GM21717 (cell line): ENCODE measurements around the gene PLA2G3.
"Not testable (repeated sequence)": the region's sequence is repeated elsewhere in the genome, so short reads cannot be mapped to it uniquely, and the experiment has no call there.

Experiments
- ATAC-seq: cut with Tn5 transposase; IDR thresholded peaks from one replicate; pipeline ENCODE4 v1.9.1; 2021; ENCODE audit warnings: mild to moderate bottlenecking, moderate library complexity; ENCODE audit not compliant: unreplicated experiment

PLA2G3 gene

DNA sequence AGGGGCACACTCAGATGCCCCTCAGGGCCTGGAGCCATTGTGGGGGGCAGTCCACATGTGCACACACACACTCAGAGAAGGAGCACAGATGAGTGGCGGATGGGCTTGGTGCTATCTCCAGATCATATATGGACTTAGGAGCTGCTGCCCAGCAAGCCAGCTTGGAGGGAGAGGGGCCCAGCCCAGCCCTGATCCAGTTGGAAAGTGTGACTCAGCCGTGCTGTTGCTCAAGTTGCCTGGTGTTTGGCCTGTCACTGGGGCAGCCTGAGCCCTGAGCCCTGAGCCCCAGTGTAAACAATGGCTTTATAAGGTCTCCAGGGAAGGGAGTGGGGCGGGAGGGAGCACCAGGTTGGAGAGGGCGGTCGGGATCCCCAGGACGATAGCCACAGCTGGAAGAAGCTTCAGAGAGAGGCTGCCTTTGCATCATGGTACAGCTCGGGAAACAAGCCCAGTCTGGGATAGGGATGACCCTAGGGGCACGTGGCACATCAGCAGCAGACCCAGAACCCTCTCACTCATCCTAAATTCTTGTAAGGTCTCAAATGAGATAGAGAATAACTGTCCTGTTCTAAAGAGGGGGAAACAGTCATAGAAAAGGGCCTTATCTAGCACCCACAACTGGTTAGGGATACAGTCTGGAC lies 37.7 kb downstream of the PLA2G3 start:
- ATAC-seq = no peak

- no peak for ATAC-seq
These were observed 39.4 kb downstream of the PLA2G3 start for GRCh38 chr22:31100762-31101525.

- ATAC-seq = no peak
These were observed 40.2 kb downstream of the PLA2G3 start for GRCh38 chr22:31099841-31100761.

- no peak for ATAC-seq
These were observed 40.9 kb downstream of the PLA2G3 start for GRCh38 chr22:31099386-31099785.

GRCh38 chr22:31098632-31099110 lies 41.6 kb downstream of the PLA2G3 start:
- no peak for ATAC-seq

DNA sequence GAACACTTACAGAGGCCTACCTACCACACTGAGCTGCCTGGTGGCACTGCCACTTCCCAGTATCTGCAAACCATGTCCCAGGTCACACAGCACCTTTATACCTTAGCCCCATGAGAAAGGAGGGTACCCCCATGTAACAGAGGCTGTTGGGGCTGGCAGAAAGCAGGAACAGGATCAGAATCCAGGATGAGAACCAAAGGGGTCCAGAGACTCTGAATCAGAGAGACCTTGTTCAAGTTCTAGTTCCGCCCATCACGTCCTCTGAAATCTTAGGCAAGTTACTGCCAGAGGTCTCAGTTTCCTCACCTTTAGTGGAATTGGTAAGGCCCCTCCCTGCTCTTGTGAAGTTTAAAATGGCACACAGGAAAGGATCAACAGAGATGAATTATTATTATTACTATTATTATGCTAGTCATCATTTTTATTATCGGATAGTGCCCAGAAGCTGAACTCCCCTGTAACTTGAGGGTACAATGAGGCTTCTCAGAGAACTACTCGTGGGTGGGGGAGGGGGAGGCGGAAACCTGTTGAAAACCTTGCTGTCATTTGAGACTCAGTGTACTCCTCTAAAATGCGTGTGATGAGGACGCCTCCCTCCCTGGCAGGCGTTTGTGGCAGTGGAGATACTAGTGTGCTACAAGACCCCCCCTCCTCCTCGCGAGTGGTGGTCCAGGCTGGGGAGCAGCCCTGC lies 42.2 kb downstream of the PLA2G3 start:
- ATAC-seq = no peak

DNA sequence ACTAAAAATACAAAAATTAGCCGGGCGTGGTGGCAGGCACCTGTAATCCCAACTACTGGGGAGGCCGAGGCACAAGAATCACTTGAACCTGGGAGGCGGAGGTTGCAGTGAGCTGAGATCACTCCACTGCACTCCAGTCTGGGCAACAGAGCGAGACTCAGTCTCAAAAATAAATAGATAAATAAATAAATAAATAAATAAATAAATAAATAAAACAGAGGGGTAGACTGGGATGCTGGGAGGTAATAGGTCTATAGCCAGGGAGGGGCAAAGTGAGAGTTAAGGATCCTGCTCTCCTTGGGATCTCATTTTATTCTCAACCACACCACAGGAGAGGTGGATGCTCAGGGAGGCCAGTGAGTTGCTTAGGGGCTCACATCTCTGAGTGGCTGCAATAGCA lies 42.8 kb downstream of the PLA2G3 start:
- ATAC-seq = not testable (repeated sequence)

DNA sequence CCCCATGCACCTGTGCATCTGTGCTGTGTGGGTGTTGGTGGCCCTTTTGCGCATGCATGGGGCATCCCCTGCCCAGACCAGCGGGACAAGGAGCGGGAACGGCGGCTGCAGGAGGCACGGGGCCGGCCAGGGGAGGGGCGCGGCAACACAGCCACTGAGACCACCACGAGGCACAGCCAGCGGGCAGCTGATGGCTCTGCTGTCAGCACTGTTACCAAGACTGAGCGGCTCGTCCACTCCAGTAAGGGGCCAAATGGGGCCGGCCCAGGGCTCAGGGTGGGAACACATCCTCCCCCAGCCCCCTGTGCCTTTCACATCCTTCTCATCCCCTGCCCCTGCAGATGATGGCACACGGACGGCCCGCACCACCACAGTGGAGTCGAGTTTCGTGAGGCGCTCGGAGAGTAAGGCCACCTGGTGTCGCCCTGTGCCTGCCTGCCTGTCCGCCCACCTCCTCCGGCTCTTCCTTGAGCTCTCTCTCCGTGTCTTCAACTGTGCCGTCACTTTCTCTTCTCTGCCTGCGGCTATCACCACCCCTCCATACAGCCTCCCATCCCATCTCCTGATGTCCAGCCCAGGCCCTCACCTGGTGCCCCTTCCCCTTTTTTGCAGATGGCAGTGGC lies 43.5 kb downstream of the PLA2G3 start:
- ATAC-seq = no peak

GRCh38 chr22:31095637-31096249 lies 44.6 kb downstream of the PLA2G3 start:
- no peak for ATAC-seq

DNA sequence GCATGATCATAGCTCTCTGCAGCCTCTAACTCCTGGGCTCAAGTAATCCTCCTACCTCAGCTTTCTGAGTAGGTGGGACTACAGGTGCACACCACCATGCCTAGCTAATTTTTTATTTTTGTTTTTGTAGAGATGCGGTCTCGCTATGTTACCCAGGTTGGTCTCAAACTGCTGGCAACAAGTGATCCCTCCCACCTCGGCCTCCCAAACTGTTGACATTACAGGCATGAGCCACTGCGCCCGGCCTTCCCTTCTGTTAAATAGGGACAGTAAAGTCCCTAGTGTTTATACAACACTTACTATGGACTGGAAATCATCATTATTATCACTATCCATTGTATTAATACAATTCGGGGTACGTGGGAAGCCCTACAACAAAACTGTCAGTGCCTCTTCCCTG lies 45.6 kb downstream of the PLA2G3 start:
- ATAC-seq = no peak

DNA sequence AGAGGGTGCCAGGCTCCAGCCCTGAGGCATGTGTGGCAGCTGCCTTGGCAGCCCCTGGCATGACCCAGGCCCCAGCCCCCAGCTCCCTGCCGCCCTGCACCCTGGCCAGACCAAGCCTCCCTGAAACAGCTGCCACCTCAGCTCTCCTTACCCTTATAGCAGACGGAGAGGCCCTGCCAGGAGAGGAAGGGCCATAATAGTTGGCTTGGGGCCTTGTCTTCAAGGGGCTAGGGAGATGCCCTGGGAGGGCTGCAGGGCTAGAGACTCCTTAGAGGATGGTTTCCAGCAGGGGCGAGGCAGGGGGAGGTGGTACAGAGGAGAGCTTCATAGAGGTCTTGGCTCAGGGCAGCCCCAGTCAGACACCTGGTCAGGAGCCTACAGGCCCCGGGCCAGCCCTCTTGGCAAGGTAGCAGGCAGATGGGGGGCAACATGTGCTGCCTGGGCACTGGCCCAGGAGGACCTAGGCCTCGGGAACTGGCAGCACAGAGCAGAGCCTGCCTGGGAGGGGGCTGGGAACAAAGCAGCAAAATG lies 46.2 kb downstream of the PLA2G3 start:
- no peak for ATAC-seq

DNA sequence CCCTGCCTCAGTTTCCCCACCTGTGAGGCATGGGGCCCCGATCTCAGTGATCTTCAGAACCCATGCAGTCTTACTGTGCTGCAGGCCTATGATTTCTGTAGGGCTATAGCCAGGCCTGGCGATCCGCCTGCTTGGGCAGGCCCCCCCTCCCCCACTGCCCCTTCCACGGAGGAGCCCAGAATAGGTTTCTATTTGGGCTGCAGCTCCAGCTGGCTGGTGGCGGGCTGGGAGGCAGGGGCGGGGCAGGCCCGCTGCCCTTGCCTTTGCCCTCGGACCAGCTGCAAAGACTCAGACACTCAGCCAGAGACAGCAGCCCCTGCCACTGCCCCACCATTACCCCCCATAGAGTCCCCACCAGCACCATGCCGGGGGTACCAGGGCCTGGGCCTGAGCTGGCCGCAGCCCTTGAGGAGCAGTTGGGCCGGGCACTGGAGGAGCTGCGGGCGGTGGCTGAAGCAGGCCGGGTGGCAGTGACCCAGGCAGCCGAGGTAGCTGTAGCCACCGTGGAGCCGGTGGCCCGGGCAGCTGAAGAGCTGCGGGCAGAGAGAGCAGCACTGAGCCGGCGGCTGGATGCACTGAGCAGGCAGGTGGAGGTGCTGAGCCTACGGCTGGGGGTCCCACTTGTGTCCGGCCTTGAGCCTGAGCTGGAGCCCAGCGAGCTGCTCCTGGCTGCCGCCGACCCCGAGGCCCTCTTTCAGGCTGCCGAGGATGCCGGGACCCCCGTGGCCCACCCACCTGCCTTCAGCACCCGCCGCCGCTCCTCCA lies 47.0 kb downstream of the PLA2G3 start:
- no peak for ATAC-seq

GRCh38 chr22:31092161-31092560 lies 48.1 kb downstream of the PLA2G3 start:
- ATAC-seq = no peak

DNA sequence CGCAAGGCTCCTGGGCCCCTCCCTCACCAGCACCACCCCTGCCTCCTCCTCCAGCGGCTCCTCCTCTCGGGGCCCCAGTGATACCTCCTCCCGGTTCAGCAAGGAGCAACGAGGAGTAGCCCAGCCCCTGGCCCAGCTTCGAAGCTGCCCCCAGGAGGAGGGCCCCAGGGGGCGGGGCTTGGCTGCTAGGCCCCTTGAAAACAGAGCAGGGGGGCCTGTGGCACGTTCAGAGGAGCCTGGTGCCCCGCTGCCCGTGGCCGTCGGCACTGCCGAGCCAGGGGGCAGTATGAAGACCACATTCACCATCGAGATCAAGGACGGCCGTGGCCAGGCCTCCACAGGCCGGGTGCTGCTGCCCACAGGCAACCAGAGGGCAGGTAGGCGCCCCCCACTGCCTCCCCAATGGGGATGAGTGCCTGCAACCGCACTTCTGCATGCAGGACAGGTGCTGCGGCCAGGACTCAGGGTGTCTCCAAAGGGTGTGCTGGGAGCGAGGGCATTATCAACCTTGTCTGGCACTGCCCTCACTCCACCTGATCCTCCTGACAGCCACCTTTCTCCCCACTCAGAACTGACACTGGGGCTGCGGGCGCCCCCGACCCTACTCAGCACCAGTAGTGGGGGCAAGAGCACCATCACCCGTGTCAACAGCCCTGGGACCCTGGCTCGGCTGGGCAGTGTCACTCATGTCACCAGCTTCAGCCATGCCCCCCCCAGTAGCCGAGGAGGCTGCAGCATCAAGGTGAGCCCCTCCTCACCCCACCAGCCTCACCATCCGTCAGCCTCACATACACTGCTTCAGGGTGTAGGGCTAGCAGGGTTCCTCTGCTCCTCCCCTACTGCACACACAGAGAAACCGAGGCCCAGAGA lies 49.0 kb downstream of the PLA2G3 start:
- no peak for ATAC-seq

DNA sequence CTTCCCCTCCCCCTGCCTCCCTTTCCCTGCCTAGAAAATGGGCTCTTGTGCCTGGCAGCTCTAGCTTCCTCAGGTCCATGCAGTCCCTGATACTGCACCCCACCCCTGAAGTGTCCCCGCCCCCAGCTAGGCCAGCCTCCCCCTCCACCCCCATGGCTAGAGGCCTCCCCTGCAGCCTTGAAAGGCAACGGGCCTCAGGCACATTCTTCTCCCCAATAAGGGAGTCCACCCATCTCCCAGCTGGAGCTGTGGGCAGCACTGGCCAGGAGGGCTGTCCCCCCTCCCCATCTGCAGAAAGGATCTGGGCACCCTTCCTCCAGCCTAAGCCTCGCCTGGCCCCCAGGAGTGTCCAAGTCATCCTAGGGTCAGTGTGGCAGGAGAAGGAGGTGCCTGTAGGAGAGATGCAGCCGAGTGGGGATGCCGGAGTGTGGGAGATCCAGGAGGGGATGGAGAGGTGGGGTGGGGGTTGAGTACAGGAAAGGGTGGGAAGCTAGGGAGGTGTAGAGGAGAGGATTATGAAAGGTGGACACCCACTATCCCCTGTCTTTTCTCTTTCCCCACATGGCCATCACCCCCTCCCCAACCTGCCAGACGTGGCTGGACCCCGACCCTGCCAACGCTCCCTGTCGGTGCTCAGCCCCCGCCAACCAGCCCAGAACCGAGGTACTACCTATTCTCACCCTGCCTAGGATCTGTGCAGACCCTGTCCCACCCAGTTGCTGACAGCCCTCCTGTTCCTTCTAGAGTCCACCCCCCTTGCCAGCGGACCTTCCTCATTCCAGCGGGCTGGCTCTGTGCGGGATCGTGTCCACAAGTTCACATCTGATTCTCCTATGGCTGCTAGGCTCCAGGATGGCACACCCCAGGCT lies 49.9 kb downstream of the PLA2G3 start:
- ATAC-seq = no peak

DNA sequence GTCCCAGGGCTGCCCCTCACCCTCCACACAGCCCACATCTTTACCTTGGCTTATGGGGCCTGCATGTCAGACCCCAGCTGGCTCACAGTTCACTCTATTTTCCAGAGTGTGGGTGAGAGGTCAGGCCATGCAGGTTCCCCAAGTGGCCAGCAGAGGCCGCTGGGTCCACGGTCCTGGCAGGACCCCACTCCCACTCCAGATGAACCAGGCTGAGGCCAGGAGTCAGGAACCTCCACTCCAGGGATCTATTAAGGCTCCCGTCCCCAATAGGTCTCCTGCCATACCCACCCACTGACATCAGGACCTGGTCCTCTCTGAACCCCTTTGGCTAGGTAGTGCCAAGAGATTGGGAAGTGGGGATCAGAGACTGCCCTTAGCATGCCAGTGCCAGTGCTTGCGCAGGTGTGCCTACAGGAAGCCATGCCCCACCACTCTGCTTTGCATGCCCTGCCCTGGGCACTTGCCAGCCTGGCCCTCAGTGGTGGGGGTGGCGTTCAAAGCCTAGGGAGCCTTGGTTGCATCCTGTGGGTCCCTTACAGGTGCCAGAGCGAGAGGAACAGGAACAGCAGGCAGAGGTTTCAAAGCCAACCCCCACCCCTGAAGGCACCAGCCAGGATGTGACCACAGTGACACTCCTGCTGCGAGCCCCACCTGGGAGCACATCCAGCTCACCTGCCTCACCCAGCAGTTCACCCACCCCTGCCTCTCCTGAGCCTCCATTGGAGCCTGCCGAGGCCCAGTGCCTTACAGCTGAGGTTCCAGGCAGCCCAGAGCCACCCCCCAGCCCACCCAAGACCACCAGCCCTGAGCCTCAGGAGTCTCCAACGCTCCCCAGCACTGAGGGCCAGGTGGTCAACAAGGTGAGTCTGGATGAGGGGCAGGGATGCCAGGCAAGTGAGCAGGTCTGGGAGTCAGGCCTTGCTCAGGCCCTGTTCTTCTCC lies 50.9 kb downstream of the PLA2G3 start:
- ATAC-seq = no peak
